Stimulated activated CD8-positive, alpha-beta memory T cell treated with anti-CD3 and anti-CD28 coated beads, Interleukin-7, amount 100 ng/mL, for 48 hours (primary cell): ENCODE data around the gene IGSF21.

Experiments
- DNase-seq, 2 donors: peaks; one replicate each; pipeline ENCODE4 v3.0.0-alpha.2; 2020; ENCODE audit warnings: low read depth in 1 of 2; ENCODE audit errors: extremely low read depth in 1 of 2

IGSF21 gene

GRCh38 chr1:18119289-18119688, 11.7 kb downstream of the IGSF21 start:
- DNase-seq: no peak

GRCh38 chr1:18119771-18120377, 12.3 kb downstream of the IGSF21 start:
- DNase-seq: no peak

GRCh38 chr1:18120638-18121037, 13.0 kb downstream of the IGSF21 start:
- no peak for DNase-seq

GRCh38 chr1:18121072-18121820, 13.6 kb downstream of the IGSF21 start:
- DNase-seq: no peak

GRCh38 chr1:18123467-18123992, 15.9 kb downstream of the IGSF21 start:
- no peak for DNase-seq

GRCh38 chr1:18124977-18125376, 17.4 kb downstream of the IGSF21 start:
- DNase-seq: no peak

- no peak for DNase-seq
Measured at GRCh38 chr1:18126616-18127015, 19.0 kb downstream of the IGSF21 start.

- DNase-seq: no peak
Measured at GRCh38 chr1:18128298-18128697, 20.7 kb downstream of the IGSF21 start.

GRCh38 chr1:18130356-18130755, 22.8 kb downstream of the IGSF21 start:
- no peak for DNase-seq

GRCh38 chr1:18132022-18132710, 24.6 kb downstream of the IGSF21 start:
- no peak for DNase-seq

- DNase-seq: no peak
Measured at GRCh38 chr1:18132711-18133541, 25.3 kb downstream of the IGSF21 start.

- DNase-seq: no peak
Measured at GRCh38 chr1:18134324-18135046, 26.9 kb downstream of the IGSF21 start.

- no peak for DNase-seq
Measured at GRCh38 chr1:18137759-18138345, 30.3 kb downstream of the IGSF21 start.

GRCh38 chr1:18139198-18139981, 31.8 kb downstream of the IGSF21 start:
- no peak for DNase-seq

- no peak for DNase-seq
Measured at GRCh38 chr1:18140411-18140810, 32.8 kb downstream of the IGSF21 start.

- no peak for DNase-seq
Measured at GRCh38 chr1:18141661-18142060, 34.1 kb downstream of the IGSF21 start.

GRCh38 chr1:18142471-18142870, 34.9 kb downstream of the IGSF21 start:
- no peak for DNase-seq

- DNase-seq: no peak
Measured at GRCh38 chr1:18142969-18143368, 35.4 kb downstream of the IGSF21 start.

- no peak for DNase-seq
Measured at GRCh38 chr1:18144062-18144461, 36.5 kb downstream of the IGSF21 start.
